ENCODE measurements around the gene GOLIM4.
"Not testable (repeated sequence)": the region's sequence is repeated elsewhere in the genome, so short reads cannot be mapped to it uniquely, and the experiment has no call there.

GOLIM4 gene

GRCh38 chr3:168095611-168096209 is at the start of gene GOLIM4:
TSS of gene GOLIM4 (minus strand) at chr3:168095924. CDS start at chr3:168095285, 639 bp downstream.
- DNase-seq = peak; percentile 95 to 96

- no peak for DNase-seq
Observed at GRCh38 chr3:168141405-168141998, 45.8 kb upstream of the GOLIM4 start.

- no peak for DNase-seq
Observed at GRCh38 chr3:168139947-168140346, 44.2 kb upstream of the GOLIM4 start.

GRCh38 chr3:168138421-168138820 is 42.7 kb upstream of the GOLIM4 start:
- no peak for DNase-seq

GRCh38 chr3:168134931-168135330 is 39.2 kb upstream of the GOLIM4 start:
- DNase-seq = no peak

GRCh38 chr3:168130250-168130649 is 34.5 kb upstream of the GOLIM4 start:
- not testable (repeated sequence) for DNase-seq

- DNase-seq = not testable (repeated sequence)
Observed at GRCh38 chr3:168128463-168128862, 32.7 kb upstream of the GOLIM4 start.

- DNase-seq = no peak
Observed at GRCh38 chr3:168127466-168127865, 31.7 kb upstream of the GOLIM4 start.

GRCh38 chr3:168124791-168125190 is 29.1 kb upstream of the GOLIM4 start:
- no peak for DNase-seq

GRCh38 chr3:168124291-168124690 is 28.6 kb upstream of the GOLIM4 start:
- no peak for DNase-seq

- DNase-seq = no peak
Observed at GRCh38 chr3:168123201-168124176, 27.8 kb upstream of the GOLIM4 start.

GRCh38 chr3:168121184-168122017 is 25.7 kb upstream of the GOLIM4 start:
- DNase-seq = no peak

- no peak for DNase-seq
Observed at GRCh38 chr3:168117853-168118313, 22.2 kb upstream of the GOLIM4 start.

GRCh38 chr3:168117059-168117458 is 21.3 kb upstream of the GOLIM4 start:
- DNase-seq = no peak

GRCh38 chr3:168116279-168116678 is 20.6 kb upstream of the GOLIM4 start:
- DNase-seq = no peak

GRCh38 chr3:168113848-168114247 is 18.1 kb upstream of the GOLIM4 start:
- no peak for DNase-seq

- DNase-seq = no peak
Observed at GRCh38 chr3:168112894-168113293, 17.2 kb upstream of the GOLIM4 start.

GRCh38 chr3:168104361-168104760 is 8.6 kb upstream of the GOLIM4 start:
- no peak for DNase-seq

GRCh38 chr3:168102735-168103410 is 7.1 kb upstream of the GOLIM4 start:
- no peak for DNase-seq

- no peak for DNase-seq
Observed at GRCh38 chr3:168100777-168101492, 5.2 kb upstream of the GOLIM4 start.

GRCh38 chr3:168097381-168097780 is 1.7 kb upstream of the GOLIM4 start:
- no peak for DNase-seq
